ENCODE results near the gene PKNOX2.

PKNOX2 gene

GRCh38 chr11:125190566-125190965 lies 26.0 kb downstream of the PKNOX2 start:
- TF ChIP-seq REST (IDR thresholded peaks at IDR 0.05; ENCODE audit: insufficient read depth in 1 of 2, low read depth in 2 of 2, low read length in 2 of 2), result no peak
- TF ChIP-seq TAF1 (IDR thresholded peaks at IDR 0.05; ENCODE audit: borderline replicate concordance, insufficient read depth, low read length), result no peak
- TF ChIP-seq FOXP2 (optimal IDR thresholded peaks at IDR 0.05; ENCODE audit: borderline replicate concordance, extremely low read depth, extremely low read length, insufficient read depth), result no peak
- no peak for TF ChIP-seq SIN3A (IDR thresholded peaks at IDR 0.05; ENCODE audit: borderline replicate concordance, insufficient read depth, low read length)
- TF ChIP-seq POLR2AphosphoS5 (IDR thresholded peaks at IDR 0.05; ENCODE audit: low read depth, low read length), result no peak

GRCh38 chr11:125192183-125192582 lies 27.6 kb downstream of the PKNOX2 start:
- no peak for TF ChIP-seq SIN3A (IDR thresholded peaks at IDR 0.05; ENCODE audit: borderline replicate concordance, insufficient read depth, low read length)
- TF ChIP-seq POLR2AphosphoS5 (IDR thresholded peaks at IDR 0.05; ENCODE audit: low read depth, low read length), result 0 out of 2 replicates have a peak, but pooled peaks have one; percentile 36
- peak; percentile 22 for TF ChIP-seq FOXP2 (optimal IDR thresholded peaks at IDR 0.05; ENCODE audit: borderline replicate concordance, extremely low read depth, extremely low read length, insufficient read depth)
- 0 out of 4 replicates have a peak, but pooled peaks of 1 of the 2 experiments have one; percentile 12 for TF ChIP-seq REST (IDR thresholded peaks at IDR 0.05; ENCODE audit: insufficient read depth in 1 of 2, low read depth in 2 of 2, low read length in 2 of 2)
- no peak for TF ChIP-seq TAF1 (IDR thresholded peaks at IDR 0.05; ENCODE audit: borderline replicate concordance, insufficient read depth, low read length)

GRCh38 chr11:125192717-125193415 lies 28.3 kb downstream of the PKNOX2 start:
- TF ChIP-seq FOXP2 (optimal IDR thresholded peaks at IDR 0.05; ENCODE audit: borderline replicate concordance, extremely low read depth, extremely low read length, insufficient read depth), result no peak
- no peak for TF ChIP-seq TAF1 (IDR thresholded peaks at IDR 0.05; ENCODE audit: borderline replicate concordance, insufficient read depth, low read length)
- no peak for TF ChIP-seq REST (IDR thresholded peaks at IDR 0.05; ENCODE audit: insufficient read depth in 1 of 2, low read depth in 2 of 2, low read length in 2 of 2)
- TF ChIP-seq SIN3A (IDR thresholded peaks at IDR 0.05; ENCODE audit: borderline replicate concordance, insufficient read depth, low read length), result no peak
- no peak for TF ChIP-seq POLR2AphosphoS5 (IDR thresholded peaks at IDR 0.05; ENCODE audit: low read depth, low read length)

- no peak for TF ChIP-seq POLR2AphosphoS5 (IDR thresholded peaks at IDR 0.05; ENCODE audit: low read depth, low read length)
- TF ChIP-seq SIN3A (IDR thresholded peaks at IDR 0.05; ENCODE audit: borderline replicate concordance, insufficient read depth, low read length), result no peak
- TF ChIP-seq FOXP2 (optimal IDR thresholded peaks at IDR 0.05; ENCODE audit: borderline replicate concordance, extremely low read depth, extremely low read length, insufficient read depth), result no peak
- TF ChIP-seq REST (IDR thresholded peaks at IDR 0.05; ENCODE audit: insufficient read depth in 1 of 2, low read depth in 2 of 2, low read length in 2 of 2), result no peak
- TF ChIP-seq TAF1 (IDR thresholded peaks at IDR 0.05; ENCODE audit: borderline replicate concordance, insufficient read depth, low read length), result no peak
Measured at GRCh38 chr11:125193416-125193726, 28.8 kb downstream of the PKNOX2 start.
